NCI-H226 (cell line): ENCODE data around the gene MSH3.
"Not testable (repeated sequence)": the region's sequence is repeated elsewhere in the genome, so short reads cannot be mapped to it uniquely, and the experiment has no call there.

Source experiments
- DNase-seq: peaks from one replicate; pipeline ENCODE4 v3.0.0-alpha.2; 2015

Gene MSH3

GRCh38 chr5:80799041-80799440 lies 144.6 kb downstream of the MSH3 start:
- no peak for DNase-seq

DNA sequence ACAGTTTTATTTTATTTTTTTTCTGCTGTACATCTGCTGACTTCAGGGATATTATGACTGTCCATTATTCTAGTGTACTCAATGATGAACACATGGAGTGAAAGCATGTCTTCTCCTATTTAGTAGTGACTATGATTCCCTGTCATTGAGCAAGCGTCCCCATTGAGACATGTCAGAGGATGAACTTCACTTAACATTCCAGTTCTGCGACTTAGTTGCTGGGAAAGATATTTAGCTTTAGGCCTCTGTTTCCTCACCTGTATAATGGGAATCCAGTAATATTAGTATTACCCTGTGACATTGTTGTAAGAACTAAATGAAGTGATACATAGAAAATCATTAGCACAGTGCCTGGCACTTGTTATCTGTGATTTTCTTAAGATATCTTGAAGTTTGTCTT lies 145.1 kb downstream of the MSH3 start:
- no peak for DNase-seq

DNA sequence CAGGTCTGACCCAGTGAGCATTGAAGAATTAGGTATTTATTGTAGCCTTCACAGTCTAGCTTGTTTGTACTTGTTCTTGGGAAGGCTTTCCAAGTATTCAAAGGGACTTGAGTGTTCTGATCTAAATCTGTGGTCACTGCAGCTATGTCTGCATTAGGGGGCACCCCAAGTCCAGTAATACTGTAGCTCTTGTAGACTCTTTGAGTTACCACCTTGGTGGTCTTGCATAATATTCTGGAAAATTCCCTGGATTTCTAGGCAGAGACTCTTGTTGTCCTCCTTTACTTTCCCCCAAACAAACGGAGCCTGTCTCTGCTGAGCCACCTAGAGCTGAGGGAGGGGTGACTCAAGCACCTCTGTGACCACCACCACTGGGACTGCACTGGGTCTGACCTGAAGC lies 149.9 kb downstream of the MSH3 start:
- no peak for DNase-seq

DNA sequence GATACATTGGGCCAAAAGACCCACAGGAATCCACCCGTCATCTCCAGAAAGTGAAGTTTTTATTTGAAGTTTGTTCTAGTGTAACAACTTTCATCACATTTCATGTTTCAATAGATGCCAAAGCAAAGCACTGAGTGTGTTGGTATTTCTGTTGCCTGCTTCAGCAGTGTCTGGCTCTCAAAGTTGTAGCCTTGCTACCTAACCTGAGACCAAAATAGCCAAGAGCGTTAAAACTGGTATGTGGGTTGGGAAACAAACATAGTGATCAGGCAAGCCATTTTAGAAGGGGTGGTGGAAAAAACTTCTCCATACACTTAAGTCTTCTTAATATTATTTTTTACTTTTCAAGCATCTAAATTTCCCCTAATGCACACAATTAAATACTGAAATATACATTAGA lies 150.6 kb downstream of the MSH3 start:
- DNase-seq, result no peak

GRCh38 chr5:80806929-80807328 lies 152.5 kb downstream of the MSH3 start:
- no peak for DNase-seq

DNA sequence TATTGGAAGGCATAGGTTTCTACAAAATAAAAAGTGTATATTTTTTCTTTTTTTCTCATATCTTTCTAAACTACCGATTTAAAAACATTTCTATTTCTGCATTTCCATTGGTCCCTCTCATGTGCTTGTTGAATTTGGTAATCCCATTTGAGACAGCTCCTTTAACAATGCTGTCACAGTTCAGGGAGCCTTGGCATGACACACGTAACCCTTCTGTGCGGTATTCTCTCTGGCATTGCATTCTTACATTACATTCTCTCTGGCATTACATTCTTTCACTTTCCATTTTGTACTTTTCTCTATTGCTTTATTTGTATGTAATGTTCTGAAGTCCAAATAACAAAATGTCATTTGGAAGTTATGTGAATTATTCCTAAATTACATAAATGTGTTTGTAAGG lies 155.0 kb downstream of the MSH3 start:
- DNase-seq, result no peak

- no peak for DNase-seq
Measured at GRCh38 chr5:80810425-80810824, 156.0 kb downstream of the MSH3 start.

DNA sequence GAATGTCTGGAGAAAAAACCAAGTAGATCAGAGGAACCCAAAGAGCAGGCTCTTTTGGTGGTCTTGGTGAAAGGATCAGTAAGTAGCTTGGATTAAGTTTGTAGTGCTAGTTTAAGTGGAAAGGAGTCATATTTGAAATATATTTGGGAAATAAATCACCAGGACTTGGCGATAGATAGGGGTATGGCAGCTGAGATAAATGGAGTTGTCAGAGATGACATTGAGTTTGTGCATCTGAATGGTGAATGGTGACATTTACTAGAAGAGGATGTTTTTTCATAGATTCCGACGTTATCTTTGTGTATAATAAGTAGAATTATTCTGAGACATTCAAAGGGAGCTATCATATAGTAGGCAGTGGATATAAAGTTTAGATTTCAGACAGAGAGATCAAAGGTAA lies 162.1 kb downstream of the MSH3 start:
- no peak for DNase-seq

DNA sequence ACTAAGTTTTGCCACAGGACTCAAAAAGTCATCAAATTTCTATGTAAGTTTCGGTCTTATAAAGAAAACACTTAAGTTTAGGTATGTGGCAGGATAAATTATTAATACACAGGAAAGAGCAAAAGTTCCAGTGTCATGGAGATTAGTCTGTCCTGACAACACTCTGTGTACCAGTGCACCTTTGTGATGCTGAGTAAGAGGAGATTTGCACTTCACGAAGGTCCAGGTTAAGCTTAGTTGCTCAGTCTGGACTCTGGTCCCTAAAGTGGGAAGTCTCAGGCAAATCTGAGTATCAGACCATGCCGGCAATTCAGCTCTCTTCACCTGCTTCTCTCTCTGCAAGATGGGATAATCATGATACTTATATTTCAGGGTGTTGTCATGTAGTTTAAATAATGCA lies 166.2 kb downstream of the MSH3 start:
- DNase-seq, result no peak

- peak; percentile 6 for DNase-seq
Measured at GRCh38 chr5:80822640-80823039, 168.2 kb downstream of the MSH3 start.

DNA sequence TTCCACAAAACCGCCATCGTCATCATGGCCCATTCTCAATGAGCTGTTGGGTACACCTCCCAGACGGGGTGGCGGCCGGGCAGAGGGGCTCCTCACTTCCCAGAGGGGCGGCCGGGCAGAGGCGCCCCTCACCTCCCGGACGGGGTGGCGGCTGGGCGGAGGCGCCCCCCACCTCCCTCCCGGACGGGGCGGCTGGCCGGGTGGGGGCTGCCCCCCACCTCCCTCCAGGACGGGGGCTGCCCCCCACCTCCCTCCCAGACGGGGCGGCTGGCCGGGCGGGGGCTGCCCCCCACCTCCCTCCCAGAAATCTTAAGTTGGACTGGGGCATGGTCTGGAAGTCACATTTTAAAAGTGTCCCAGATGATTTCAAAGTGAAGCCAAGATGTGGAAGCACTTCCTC lies 169.7 kb downstream of the MSH3 start:
- not testable (repeated sequence) for DNase-seq

DNA sequence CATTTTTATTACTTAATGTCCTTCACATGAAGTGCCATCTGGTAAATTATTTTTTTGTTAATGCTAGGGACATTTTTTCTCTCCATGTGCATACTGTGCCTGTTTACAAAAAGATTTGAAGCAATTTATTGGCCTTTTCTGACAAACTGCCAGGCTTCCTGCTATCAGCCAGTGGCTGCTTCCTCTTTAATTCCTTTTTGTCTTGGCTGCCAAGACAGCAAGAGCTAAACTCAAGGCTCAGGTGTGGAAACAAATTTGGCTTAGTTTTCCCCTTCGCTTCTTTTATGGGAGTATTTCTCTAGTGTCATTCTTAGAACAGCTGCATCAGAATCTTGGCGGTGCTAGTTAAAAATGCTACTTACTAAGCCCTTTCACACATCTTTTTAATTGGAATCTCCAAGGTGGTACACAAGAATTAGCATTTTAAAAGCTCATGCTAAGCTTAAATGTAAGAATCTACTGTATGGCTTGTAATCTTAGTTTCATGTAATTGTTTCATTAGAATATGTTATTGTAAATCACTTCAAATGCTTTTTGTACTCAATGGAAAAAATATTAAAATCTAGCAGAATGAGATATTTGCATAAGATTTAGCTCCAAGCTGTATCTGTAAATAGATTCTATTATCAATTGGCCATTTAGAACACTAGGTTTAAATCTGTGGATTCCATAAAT lies 171.5 kb downstream of the MSH3 start:
- DNase-seq, result no peak

DNA sequence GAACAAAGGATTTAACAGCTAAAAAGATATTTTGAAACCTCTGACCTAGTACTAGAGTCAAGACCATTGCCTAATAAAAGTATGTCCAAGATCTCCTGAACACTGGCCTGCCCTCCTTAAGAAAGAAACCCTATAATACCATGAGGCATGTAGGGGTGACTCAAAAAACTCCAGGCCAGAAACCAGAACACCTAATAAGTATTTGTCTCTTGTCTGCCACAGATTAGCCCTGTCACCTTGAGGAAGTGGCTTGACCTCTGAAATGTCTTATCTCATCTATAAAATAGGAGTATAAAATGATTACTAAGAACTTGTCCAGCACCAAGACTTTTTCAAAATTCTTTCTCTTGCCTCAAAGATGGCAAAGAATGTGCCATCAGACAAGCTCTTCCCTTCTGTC lies 180.3 kb downstream of the MSH3 start:
- no peak for DNase-seq

DNA sequence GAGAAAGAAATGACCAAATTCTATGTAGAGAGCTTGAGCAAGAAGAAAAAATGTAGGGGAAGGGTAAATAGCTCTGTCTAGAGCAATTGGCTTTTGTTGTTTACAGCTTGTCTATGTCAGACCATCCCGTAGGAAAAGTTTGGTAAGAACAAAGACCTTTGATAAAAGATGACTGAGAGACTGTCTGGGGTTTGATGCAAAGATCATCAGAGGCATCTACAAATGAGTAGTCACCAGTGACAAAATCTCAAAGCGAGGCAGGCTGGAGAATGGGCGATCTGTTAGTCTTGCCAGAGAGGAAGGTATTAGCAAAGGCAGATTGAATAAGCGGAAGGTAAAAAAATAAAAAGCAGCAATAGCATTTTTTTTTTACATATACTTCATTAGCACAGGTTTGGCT lies 180.7 kb downstream of the MSH3 start:
- DNase-seq, result no peak

- no peak for DNase-seq
Measured at GRCh38 chr5:80837679-80838078, 183.2 kb downstream of the MSH3 start.

DNA sequence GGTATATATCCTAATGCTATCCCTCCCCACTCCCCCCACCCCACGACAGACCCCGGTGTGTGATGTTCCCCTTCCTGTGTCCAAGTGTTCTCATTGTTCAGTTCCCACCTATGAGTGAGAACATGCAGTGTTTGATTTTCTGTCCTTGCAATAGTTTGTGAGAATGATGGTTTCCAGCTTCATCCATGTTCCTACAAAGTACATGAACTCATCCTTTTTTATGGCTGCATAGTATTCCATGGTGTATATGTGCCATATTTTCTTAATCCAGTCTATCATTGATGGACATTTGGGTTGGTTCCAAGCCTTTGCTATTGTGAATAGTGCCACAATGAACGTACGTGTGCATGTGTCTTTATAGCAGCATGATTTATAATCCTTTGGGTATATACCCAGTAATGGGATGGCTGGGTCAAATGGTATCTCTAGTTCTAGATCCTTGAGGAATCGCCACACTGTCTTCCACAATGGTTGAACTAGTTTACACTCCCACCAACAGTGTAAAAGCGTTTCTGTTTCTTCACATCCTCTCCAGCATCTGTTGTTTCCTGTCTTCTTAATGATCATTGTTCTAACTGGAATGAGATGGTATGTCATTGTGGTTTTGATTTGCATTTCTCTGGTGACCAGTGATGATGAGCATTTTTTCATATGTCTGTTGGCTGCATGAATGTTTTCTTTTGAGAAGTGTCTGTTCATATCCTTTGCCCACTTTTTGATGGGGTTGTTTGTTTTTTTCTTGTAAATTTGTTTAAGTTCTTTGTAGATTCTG lies 186.8 kb downstream of the MSH3 start:
- not testable (repeated sequence) for DNase-seq

DNA sequence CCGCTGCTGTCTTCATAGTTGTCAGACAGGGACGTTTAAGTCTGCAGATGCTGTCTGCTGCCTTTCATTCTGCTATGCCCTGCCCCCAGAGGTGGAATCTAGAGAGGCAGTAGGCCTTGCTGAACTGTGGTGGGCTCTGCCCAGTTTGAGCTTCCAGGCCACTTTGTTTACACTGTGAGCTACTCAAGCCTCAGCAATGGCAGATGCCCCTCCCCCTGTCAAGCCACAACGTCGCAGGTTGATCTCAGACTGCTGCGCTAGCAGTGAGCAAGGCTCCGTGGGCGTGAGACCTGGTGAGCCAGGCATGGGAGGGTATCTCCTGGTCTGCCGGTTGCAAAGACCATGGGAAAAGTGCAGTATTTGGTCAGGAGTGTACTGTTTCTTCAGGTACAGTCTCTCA lies 192.0 kb downstream of the MSH3 start:
- DNase-seq, result not testable (repeated sequence)

DNA sequence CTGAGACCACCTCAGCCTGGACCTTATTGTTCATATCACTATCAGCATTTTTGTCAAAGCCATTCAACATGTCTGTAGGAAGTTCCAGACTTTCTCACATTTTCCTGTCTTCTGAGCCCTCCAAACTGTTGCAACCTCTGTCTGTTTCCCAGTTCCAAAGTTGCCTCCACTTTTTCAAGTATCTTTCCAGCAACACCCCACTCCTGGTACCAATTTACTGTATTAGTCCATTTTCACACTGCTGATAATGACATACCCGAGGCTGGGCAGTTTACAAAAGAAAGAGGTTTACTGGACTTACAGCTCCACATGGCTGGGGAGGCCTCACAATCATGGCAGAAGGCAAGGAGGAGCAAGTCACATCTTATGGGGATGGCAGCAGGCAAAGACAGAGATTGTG lies 195.7 kb downstream of the MSH3 start:
- not testable (repeated sequence) for DNase-seq

DNA sequence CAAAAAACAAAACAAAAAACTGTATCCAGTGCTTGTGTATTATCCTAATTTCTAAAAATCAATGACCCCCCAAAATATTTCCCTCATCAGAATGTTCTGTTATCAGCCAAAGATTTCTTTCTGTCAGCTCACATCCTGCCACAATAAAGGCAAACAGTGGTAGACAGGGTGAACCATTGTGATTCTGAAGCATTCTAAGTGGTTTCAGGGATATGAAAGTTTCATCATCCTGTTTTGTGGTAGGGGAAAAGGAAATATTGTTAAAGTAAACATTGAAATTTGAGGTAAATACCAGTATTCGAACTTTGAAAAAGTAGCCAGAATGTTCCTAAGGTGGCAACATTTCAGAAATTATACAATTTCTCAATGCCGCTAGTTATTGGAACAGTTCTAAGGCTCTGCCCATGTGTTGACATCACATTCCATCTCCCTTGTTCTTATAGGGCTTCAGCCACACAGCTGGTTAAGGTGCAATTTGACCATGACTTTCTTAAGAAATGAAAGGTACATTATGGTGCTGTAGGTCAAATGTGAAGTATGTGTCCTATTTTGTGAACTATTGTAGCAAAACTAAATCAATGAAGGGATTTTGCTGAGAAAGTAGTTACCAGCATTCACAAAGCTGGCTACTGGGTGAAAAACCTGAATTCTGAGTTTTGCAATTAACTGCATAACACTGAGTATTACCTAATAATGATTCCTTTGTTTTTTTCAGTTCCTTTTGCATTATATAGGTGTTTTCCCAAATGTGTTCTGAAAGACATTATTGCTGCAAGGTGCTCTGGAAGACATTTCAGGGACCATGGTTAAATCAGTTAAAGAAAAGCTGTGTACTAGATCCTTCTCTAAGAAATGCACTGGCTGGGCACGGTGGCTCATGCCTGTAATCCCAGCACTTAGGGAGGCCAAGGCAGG lies 198.1 kb downstream of the MSH3 start:
- DNase-seq, result no peak

- no peak for DNase-seq
Measured at GRCh38 chr5:80853413-80853812, 199.0 kb downstream of the MSH3 start.

- DNase-seq, result no peak
Measured at GRCh38 chr5:80854583-80854982, 200.1 kb downstream of the MSH3 start.

DNA sequence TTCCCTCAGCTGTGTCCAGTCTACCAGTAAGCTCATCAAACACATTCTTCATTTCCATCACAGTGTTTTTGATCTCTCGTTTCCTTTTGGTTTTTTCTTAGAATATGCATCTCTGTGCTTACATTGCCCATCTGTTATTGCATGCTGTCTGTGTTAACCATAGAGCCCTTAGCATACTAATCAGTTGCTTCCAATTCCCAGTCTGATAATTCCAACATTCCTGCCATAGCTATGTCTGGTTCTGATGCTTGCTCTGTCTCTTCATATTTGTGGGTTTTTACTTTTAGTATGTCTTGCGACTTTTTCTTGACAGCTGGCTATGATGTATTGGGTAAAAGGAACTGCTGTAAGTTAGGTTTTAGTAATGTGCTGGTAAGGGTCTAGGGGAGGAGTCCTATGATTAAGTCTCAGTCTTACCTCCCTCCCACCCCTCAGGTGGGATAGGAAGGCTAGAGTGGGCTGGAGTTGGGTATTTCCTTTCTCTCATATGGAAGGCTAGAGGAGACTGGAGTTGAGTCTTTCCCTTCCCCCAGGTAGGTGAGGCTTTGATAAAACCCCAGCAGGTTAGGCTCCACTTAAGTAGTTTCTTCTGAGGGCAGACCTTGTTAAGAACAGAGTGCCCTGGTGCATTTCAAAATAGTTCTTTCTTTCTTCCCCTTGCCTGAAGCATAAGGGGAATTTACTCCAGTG lies 206.6 kb downstream of the MSH3 start:
- peak; percentile 45 for DNase-seq

DNA sequence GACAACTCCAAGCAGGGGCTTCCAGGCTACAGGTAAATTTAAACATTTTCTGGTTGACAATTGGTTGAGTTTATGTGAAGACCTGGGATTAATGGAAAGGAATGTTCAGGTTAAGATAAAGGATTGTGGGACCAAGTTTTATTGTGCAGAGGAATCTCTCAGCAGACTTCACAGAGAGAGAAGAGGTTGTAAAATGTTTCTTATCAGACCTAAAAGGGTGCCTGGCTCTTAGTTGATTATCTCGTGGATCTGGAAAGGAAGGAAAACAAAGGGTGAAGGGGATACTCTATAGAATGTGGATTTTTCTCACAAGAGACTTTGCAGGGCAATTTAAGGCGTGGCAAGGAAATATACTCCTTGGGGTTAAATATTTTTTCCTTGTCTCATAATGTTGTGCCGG lies 209.3 kb downstream of the MSH3 start:
- DNase-seq, result no peak
